KOPT-K1 (cell line): Measurements from ENCODE around the gene HS3ST6.
"Not testable (repeated sequence)": the region's sequence is repeated elsewhere in the genome, so short reads cannot be mapped to it uniquely, and the experiment has no call there.

Experiments used
- H3K27ac ChIP-seq: fragments of 200-600 bp; sonication (generic); 2 replicates; pipeline ENCODE4 v1.5.1; 2016; ENCODE audit warnings: antibody characterized with exemption, mild to moderate bottlenecking, low read depth, low read length; ENCODE audit not compliant: poor library complexity, severe bottlenecking
- H3K36me3 ChIP-seq: fragments of 200-600 bp; sonication (generic); 2 replicates; pipeline ENCODE4 v1.5.1; 2017; ENCODE audit warnings: antibody characterized with exemption, mild to moderate bottlenecking, low read length, moderate library complexity; ENCODE audit not compliant: insufficient read depth
- H3K9me3 ChIP-seq: fragments of 200-600 bp; sonication (generic); 2 replicates; pipeline ENCODE4 v1.5.1; 2017; ENCODE audit warnings: antibody characterized with exemption, low read length, mild to moderate bottlenecking; ENCODE audit not compliant: insufficient read depth, poor library complexity, severe bottlenecking

Gene HS3ST6

DNA sequence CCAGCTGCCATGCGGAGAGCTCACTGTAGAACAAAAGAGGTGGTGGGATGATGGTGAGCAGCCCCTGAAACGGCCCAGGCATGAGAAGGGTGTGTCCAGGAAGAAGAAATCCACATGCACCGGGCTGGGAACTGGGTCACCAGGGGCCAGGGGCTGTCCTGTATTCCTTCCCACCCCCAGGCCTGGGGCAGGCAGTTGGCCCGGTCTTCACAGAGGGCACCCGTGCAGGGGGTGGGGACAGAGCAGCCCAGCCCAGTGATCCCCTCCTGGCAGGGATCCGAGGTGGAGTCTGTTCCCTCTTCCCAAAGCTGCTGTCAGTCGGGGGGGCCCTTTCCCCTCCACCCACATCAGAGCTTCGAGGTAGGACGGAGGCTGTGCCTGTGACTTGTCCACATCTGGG is 9.2 kb downstream of the HS3ST6 start:
- Histone ChIP-seq H3K36me3 (no peaks in the 10 kb centered on the region), H3K27ac (no peak overlapping the region), H3K9me3 (no peaks in the 10 kb centered on the region)

GRCh38 chr16:1908184-1908583 is 10.0 kb downstream of the HS3ST6 start:
- Histone ChIP-seq H3K27ac (no peak overlapping the region), H3K36me3 (no peaks in the 10 kb centered on the region), H3K9me3 (no peaks in the 10 kb centered on the region)

- H3K36me3 ChIP-seq = no peaks in the 10 kb centered on the region
- H3K27ac ChIP-seq = no peak overlapping the region
- no peaks in the 10 kb centered on the region for H3K9me3 ChIP-seq
These were observed 10.9 kb downstream of the HS3ST6 start for GRCh38 chr16:1907226-1907860.

DNA sequence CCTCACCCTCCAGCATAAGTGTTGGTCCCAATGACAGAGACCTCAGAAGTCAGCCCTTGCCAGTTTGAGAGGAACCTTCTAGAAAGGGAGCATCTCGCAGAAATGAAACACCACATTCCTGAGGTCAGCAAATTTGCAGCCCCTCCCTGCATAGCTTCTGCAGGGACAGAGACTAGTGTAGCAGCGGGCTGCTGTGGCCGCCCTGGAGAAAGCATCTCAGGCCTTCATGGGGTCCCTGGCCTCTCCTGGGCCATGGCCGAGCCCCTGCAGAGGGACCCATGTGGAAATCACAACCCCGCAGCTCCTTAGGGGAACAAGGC is 11.4 kb downstream of the HS3ST6 start:
- Histone ChIP-seq H3K27ac (no peak overlapping the region), H3K36me3 (no peaks in the 10 kb centered on the region), H3K9me3 (no peaks in the 10 kb centered on the region)

DNA sequence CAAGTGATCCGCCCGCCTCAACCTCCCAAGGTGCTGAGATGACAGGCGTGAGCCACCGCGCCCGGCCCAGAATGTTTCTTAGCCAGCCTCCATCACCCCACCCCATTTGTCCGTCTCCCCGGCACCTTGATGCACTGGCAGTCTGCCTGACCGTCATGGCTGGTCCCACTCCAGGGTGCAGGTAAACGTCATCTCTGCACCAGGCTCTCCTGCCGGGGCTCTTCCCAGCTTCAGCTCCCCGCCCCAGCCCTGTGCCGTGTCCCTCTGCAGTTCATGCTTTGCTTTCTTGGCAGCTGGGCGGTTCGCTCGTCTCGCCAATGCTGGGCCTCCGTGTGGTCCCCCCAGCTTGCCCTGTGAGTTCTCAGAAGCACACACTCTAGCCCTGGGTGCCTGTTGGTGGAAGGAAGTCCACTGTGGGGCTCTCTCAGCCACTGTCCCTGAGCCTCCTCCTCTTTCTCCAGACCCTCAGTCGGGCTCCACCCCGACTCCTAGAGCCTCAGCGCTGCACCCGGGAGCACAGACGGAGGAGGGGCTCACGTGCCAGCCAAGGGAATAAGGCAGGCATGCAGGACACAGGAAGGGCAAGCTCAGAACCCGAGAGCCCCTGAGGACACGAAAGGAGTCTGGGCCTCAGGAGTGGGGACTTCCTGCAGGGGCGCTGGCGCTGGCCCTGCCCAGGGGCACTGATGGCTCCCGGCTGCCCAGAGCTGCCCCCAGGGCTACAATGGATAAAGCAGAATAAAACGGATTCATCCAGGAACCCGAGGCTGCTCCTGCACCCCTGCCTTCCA is 12.0 kb downstream of the HS3ST6 start:
- H3K9me3 ChIP-seq = no peaks in the 10 kb centered on the region
- H3K36me3 ChIP-seq = no peaks in the 10 kb centered on the region
- no peak overlapping the region for H3K27ac ChIP-seq

- no peak overlapping the region for H3K27ac ChIP-seq
- no peaks in the 10 kb centered on the region for H3K36me3 ChIP-seq
- no peaks in the 10 kb centered on the region for H3K9me3 ChIP-seq
These were observed 14.1 kb downstream of the HS3ST6 start for GRCh38 chr16:1903845-1904840.

- no peaks in the 10 kb centered on the region for H3K9me3 ChIP-seq
- H3K27ac ChIP-seq = no peak overlapping the region
- H3K36me3 ChIP-seq = no peaks in the 10 kb centered on the region
These were observed 15.0 kb downstream of the HS3ST6 start for GRCh38 chr16:1903220-1903574.

DNA sequence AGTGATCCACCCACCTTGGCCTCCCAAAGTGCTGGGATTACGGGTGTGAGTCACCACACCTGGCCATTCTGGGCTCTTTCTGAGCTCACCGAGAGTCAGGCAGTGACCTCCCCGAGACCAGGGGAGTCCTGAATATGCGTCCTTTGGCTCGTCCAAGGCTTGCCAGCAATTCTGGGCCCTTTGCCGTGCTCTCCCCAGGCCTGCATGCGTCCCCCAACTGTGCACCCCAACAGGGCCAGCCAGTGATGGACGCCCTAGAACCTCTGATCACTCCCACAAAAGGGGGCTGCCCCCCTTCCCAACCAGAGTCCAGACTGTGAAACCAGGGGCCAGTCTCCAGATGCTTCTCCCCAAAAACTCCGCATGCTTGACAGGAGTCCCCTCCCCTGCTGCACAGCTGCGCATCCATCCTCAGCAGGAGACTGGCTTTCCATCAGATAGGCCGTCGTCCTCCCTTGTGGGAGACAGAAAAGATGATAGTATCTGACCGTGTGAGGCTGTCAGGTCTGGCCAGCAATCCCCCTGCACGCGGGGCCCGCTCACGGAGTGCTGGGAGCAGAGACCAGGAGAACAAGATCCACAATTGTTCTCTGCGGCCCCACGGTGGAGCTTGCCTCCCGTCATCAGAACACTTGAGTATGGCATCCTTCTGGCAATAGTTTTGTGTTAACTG is 15.5 kb downstream of the HS3ST6 start:
- Histone ChIP-seq H3K9me3 (no peaks in the 10 kb centered on the region), H3K36me3 (no peaks in the 10 kb centered on the region), H3K27ac (no peak overlapping the region)

GRCh38 chr16:1900452-1900774 is 17.8 kb downstream of the HS3ST6 start:
- no peak overlapping the region for H3K27ac ChIP-seq

GRCh38 chr16:1899641-1900451 is 18.4 kb downstream of the HS3ST6 start:
- Histone ChIP-seq H3K27ac (no peak overlapping the region), H3K36me3 (no peaks in the 10 kb centered on the region), H3K9me3 (no peaks in the 10 kb centered on the region)

More at GRCh38 chr16:1900452-1900774, 17.8 kb downstream of the HS3ST6 start:
- Histone ChIP-seq H3K9me3 (no peaks in the 10 kb centered on the region), H3K36me3 (no peaks in the 10 kb centered on the region)

DNA sequence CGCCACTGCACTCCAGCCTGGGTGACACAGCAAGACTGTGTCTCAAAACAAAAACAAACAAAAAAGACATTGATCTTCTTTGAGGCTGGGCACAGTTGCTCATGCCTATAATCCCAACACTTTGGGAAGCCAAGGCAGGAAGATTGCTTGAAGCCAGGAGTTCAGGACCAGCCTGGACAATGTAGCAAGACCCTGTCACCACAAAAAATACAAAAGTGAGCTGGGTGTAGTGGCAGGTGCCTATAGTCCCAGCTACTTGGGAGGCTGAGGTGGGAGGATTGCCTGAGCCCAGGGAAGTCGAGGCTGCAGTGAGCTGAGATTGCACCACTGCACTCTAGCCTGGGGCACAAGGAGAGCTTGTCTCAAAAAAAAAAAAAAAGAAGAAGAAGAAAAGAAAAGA is 20.5 kb downstream of the HS3ST6 start:
- H3K9me3 ChIP-seq, H3K36me3 ChIP-seq, H3K27ac ChIP-seq: not testable (repeated sequence)

DNA sequence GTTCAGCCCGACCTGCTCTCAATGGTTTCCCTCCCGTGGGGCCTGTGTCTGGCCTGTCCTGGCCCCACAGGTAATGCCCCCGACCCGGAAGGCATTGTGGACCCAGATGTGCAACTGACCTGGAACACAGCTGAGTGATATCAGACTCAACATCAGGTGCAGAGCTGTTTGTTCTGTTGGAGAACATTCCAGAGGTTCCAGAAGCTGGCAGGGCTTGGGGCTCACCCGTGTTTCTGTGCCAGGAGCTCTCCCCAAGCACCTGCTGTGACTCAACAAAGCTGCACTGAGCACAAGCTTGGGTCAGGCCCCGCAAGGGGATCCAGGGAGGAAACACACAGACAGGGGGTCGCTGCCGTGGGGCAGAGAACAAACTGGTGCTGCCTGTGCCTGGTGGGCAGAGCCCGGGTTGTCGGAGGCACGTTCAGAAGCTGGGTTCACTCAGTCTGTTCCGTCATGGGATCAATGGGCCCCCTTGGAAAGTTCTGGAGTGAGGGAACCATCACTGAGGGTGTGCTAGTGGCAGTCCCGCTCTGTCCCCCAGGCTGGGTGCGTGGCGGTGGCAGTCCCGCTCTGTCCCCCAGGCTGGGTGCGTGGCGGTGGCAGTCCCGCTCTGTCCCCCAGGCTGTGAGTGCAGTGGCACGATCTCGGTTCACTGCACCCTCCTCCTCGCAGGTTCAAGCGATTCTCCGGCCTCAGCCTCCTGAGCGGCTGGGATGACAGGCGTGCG is 22.1 kb downstream of the HS3ST6 start:
- no peak overlapping the region for H3K27ac ChIP-seq
- H3K9me3 ChIP-seq = no peaks in the 10 kb centered on the region
- no peaks in the 10 kb centered on the region for H3K36me3 ChIP-seq

GRCh38 chr16:1895068-1895467 is 23.1 kb downstream of the HS3ST6 start:
- H3K36me3 ChIP-seq = no peaks in the 10 kb centered on the region
- H3K9me3 ChIP-seq = no peaks in the 10 kb centered on the region
- no peak overlapping the region for H3K27ac ChIP-seq

DNA sequence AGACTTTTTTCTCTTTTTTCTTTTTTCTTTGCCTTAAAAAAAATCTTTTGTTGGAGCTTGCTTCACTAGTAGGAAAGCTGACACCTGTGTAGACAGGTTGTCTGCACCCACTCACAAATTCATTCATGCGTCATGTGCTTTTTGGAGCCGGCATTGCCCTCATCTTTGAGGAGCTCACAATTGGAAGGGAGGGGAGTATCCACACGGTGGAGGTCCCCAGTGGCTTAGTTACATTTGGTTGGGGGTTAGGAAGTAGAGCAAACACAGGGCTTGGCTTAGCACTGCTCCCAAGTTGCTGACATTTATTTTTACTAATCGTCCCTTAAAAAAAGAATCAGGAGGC is 27.5 kb downstream of the HS3ST6 start:
- Histone ChIP-seq H3K36me3 (no peaks in the 10 kb centered on the region), H3K9me3 (no peaks in the 10 kb centered on the region)

More for the DNA sequence above, 27.5 kb downstream of the HS3ST6 start:
- no peak overlapping the region for H3K27ac ChIP-seq
